Activated T-helper 9 cell treated with anti-CD3 and anti-CD28 coated beads, Interleukin-2, amount 50 U/mL, for 16 hours (primary cell): ENCODE data around the gene DUOXA2.
"Not testable (repeated sequence)": the region's sequence is repeated elsewhere in the genome, so short reads cannot be mapped to it uniquely, and the experiment has no call there.

ENCODE experiments used
- DNase-seq: peaks from one replicate; pipeline ENCODE4 v3.0.0-alpha.2; 2020; ENCODE audit warnings: low read depth

Gene DUOXA2

DNA sequence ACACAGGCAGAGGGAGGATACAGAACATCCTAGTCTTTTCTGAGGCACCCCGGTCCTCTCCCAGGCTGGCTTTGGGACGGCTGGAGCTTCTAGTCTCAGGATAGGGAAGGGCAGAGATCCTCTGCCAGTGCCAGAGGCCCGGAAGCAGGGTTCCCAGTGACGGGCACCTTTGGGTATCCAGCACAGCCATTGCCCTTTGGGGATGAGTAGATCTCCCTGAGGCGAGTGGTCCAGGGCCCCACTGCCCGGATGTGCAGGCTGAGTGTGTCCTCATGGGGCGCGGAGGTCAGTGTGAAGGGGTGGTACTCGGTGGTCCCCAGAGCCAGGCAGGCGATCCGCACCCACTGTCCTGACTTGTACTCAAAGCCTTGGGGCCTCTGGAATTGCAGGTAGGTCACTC, 18.5 kb upstream of the DUOXA2 start:
- DNase-seq: no peak

DNA sequence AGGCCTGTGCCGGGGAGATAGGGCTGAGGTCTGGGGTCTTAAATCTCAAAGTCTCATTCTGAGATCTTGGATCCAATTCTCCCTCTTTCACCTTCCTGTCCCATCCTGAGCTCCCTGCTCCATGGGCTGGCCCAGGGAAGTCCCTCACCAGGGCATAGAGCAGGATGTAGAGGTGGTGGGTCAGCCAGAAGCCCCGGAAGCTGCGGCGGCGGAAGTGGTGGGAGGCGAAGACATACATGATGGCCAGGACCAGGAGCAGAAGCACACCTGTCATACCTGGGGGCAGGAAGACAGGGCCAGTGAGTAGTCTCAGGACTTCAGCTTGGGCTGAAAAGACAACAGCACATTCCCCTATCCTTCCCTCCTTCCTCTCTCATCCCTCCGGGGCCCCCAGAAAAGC, 16.7 kb upstream of the DUOXA2 start:
- DNase-seq: no peak

DNA sequence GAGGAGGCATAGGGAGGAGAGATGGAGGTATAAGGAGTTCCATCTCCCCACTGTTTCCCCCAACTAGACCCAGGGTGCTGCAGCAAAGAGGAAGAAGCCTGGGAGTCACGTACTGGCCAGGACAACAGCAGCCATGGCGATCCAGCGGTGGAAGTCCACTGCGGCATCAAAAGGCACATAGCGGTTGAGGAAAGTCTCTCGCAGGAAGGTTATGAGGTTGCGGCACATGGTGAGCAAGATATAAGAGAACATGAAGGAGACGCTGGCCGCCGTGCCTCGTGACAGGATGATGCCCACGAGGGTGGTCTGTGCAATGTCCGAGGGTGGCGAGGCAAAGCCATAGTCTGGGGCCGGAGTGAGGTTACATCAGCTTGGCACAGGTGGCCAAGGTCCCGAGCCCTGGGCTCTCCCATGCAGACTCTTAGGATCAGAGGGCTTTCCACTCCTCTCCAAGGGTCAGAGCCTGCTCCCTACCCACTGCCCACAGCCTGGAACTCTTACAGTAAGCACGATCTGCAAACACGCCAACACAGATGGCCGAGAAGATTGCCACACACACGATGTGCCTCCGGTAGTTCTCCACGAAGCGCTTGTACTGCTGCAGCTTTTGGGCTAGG, 14.5 kb upstream of the DUOXA2 start:
- no peak for DNase-seq

DNA sequence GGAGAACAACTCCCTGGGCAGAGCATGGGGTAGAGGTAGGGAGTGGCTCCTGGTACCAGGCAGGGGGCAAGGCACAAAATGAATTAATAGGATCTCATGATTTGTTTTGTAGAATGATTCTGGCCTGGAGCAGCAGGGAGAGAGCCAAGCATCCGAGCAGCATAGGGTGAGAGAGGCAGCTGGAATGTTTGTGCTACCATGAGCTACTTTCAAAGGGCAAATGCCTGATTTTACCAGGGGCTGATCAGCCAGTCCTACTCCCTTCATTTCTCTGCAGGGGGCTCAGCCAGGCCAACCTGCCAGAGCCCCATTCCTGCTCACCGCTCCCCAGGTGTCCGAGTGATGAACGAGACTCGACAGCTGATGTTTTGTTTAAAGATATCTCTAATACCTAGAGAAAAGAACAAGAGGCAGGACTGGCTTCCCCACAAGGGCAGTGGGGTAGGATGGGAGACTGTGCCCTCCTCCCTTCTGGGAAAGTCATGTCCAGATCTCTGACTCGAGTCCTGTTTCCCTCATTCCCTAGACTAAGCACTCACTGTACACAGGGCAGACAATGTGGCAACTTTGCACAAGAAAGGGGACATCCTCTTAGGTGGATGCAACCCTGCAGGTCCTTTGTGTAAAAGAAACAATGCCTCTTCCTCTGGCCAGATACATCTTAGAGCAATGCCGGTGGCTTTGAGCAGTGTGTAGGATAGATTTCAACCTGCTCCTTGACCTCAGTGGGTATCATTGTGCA, 13.1 kb upstream of the DUOXA2 start:
- DNase-seq: no peak

DNA sequence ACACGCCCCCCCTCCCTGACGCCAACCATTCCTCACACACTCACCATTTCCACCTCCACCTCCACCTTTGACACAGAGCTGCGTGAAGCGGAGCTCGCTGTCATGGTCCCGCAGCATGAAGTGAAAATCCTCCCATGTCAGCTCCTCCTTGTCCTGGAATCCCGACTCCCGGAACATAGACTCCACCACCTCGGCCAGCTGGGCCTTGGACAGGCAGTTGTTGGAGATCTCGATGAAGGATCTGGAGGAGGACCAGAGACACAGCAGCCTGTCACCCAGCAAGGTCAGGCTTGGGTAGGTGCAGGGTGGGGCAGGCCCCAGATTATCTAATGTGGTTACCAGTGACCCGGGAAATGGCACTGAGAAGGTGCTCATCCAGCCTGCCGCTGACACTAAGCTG, 12.4 kb upstream of the DUOXA2 start:
- no peak for DNase-seq

DNA sequence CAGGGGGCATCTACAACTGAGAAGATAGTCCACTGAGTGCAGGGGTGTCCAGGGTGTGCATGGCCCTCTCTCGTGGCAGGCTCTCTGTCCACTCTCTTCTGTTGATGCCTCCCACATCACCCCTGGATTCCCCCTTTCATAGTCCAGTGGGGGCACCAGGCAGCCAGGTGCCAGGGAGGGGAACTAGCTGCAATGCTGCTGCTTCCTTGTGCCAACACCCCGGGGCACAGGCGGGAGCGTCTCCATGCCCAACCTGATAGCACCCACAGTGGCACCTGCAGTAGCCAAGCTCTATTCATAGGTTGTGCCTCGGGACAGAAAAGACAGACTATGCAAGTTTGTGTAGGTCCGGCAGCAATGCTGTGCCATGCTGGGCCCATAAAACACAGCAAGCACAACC, 11.9 kb upstream of the DUOXA2 start:
- no peak for DNase-seq

DNA sequence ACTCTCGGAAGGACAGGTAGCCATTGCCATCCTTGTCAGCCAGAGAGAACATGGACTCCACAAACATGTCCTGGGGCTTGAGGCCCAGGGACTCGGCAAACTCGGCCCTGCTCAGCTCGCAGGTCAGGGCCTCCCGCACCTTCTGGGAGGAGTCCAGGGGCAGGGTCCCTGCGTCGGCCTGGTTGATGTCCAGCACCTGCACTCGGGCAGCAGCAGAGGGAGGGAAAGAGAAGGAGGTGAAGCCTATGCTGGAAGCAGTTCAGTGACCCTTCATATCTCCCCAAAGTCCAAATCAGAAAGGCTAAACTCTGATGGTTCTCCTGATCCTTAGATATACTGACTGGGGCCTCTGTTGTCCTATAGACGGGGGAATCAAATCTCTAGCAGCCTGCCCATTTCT, 10.0 kb upstream of the DUOXA2 start:
- not testable (repeated sequence) for DNase-seq

DNA sequence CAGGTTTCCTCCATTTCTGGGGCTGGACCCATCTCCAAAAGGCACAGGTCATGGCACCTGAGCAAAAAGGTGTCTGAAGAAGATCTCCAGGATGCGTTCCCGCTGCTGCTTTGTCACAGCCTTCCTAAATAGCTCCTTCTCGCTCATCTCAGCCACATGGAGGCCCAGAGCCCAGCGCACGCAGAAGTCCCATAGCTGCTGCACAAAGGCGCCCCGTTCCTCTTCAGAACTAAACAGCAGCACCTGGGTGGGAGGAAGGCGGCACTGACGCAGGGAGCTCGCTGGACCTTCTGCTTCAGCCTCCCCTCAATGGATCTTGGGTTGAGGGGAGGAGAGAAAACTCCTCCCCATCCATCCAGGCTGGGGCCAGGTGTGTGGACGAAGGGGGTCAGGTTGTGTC, 8.5 kb upstream of the DUOXA2 start:
- no peak for DNase-seq

DNA sequence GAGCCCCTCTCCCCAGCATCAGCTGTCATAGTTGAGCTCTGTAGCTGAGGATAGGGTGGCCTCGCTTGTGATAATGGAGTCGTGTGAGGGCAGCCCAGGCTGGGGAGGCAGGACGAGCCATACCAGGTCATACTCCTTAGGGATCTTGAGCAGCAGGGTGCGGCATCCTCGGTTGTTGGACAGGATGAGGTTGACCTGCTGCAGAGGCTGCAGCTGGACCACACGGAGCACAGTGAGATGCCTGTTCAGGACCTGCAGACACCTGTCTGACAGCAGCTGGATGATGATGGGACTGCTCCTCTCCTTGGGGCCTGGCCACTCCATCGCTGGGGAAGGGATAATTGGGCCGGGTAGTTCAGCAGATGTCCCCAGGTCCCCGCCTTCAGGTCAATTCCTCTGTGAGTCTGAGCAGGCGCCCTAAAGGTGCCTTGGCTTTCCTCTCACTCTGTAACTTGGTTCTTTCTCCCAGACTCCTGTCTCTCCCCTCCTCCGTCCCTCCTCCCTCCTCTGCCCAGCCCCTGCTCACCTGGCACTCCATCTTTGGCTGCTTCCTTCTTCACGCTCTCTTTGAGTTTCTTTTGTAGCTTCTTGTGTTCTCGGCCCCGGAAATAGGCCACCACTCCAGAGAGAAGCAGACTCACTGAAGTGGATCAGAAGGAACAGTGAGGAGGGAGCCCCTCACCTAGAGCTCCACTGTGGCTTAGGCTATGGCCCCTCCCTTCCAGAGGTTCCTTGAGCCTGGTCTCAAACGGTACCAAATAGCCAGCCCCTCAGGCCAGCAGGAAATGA, 7.9 kb upstream of the DUOXA2 start:
- DNase-seq: no peak

DNA sequence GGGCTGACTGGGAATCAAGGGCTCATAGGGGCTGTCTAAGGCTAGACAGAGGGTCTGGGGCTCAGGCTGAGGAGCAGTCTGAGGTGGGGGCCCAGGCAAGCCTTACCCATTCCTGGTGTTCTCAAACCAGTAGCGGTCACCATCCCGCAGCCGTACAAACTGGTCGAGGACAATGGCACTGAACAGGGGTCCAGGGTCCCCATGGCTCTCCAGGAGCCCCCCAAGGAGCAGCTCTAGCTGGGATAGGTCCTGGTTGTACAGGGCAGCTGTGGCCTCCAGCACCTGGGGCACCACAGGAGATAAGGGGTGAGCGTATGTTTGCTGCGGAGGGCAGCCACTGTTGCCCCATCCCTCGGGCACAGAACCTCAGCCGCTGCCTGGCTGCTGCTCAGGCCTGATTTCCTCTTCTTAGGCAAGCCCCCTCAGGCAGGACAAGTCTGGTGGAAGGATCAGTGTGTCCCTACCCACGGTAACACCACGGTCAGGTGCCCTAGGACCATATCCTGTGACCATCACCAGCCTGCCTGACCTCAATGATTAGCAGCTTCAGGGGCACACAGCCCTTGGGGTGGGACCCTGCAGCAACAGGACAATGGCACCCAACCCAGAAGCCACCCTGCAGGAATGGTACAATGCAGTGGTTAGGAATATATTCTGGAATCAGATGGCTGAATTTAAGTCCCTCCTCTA, 6.0 kb upstream of the DUOXA2 start:
- no peak for DNase-seq

DNA sequence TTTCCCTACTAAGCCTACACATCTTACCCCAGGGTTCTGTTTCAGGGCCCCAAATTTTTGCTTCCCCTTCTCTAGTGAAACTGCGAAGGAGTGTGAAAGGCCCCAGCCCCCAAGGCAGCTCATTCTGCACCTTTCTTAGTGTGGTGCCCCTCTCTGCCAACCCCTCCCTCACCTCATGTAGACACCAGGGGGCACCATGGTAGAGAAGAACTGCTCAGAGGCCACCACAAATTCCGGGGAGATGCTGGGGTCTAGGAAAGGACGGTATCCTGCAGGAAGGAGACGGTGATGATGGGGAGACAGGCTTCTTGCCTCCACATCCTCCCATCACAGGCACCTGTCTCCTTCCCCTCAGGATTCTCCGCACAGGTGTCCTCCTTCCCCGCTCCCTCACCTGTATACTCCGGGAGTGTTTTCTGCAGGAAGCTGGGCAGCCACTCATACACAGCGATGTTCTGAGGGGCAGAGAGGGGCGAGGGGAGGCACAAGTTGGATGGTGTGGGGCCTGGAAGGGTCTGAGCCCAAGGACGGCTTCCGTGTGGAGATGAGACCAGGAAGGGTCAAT, 3.8 kb upstream of the DUOXA2 start:
- no peak for DNase-seq

DNA sequence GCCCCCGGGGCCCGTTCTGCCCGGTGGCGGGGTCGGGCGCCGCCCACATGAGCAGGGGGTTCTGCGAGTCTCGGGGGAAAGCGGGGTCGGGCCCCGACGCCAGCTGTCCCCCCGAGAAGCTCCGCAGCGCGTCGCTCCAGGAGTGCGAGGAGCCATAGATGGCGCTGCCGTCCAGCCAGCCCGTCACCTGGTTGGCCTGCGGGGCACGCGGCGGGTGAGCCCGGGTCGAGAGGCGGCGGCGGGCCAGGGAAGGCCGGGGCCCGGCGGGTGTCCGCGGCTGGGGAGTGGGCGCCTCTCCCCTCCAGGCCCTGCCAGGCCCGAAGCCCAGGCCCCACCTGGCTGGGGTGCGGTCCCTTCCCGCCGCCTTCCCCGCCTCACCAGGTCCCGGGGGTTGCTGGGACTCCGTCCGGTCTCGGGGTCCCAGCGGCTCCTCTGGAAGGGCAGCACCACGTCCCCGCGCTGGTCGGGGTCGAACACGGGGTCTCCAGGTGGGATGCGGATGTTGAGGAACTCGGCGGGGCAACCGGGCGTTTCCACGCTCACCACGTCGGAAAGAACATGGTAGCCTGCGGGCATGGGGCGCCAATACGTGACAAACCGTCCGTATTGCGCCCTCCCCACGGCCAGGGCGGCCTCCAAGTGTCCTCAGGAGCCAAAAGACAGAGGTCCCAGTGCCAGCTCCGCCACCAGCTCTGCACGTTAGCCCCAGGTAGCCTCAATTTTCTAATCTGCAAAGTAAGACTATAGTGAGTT, 2.6 kb upstream of the DUOXA2 start:
- DNase-seq: no peak

DNA sequence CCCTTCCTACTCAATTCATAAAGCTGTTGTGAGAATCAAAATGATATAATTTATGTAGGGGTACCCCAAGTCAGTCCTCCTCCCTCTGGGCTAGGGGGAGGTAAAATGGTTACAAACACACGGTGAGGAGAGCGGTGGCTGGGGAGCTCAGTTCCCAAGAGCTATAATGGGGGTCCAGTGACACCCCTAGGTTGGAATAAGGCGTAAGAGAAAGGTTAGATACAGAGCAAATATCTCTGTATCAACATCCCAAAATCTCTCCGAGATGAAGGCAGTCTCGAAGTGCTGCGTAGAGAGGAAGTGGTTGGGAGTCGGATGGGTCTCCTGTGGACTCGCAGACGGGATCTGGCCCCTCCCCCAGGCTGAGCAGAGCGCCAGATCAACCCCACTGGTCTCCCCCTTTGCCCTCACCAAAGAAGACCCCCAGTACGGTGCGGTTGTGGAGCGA, 2.0 kb upstream of the DUOXA2 start:
- DNase-seq: no peak

DNA sequence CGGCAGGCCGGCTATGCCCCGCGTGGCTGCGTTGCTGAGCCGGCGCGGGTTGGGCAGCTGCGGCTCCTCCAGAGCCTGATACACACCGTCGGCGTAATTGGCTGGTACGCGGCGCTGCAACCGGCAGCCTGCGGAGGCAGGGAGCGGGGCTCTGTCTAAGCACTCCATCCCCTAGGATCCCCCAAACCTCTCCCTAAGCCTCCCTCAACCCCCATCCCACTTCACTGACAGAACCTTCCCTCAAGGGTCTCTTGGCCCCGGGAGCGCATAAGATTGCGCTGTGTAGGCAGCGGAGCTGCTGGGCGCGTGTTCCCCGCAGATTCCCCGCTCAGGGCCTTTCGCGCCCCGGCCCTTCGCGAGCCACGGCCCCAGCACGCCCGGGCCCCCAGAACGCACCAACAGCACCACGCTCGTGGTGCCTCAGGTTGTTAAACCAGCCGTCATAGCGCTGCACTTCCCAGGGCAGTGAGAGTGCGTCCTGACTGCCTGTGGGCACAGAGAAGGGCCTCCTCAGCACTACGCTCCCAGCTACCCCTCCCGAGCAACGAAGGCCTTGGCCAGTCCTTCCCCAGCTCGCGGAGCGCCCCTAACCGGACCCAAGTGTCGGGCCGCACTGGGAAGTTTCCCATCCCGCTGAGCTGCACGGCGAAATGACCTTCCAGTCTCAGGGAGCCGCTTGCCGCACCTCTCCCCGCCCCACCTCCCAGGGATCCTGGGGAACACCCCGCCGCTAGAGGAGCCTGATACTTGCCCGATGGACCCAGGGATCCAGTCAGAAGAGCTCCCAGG, 1.3 kb upstream of the DUOXA2 start:
- DNase-seq: no peak

DNA sequence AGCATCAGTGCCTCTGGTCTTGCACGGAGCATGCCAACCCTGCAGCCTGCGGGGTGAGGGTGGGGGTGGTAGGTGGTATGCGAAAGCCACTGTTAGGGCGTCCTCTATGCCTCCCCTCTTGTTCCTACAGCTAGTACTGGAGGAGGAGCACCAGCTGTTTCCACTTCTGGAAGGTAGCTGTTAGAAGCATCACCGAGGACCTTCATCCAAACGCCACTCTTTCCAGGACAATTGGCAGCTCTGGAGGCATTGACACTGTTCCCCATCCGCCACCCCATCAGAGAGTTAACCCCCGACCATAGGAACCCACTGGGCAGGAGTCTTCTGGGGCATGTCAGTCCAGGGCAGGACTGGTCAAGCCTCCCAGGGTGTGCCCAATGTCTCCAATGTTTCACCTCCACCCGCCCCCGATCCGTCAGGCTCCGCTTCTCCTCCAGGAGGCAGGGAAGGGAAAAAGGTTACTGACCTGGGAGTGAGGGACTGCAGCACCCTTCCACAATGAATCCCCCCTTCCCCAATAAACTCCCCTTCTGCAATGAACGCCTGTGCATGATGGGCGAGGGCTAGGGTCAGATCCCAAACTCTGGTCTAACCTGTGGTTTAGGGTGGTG, 641 bp upstream of the DUOXA2 start:
- no peak for DNase-seq

DNA sequence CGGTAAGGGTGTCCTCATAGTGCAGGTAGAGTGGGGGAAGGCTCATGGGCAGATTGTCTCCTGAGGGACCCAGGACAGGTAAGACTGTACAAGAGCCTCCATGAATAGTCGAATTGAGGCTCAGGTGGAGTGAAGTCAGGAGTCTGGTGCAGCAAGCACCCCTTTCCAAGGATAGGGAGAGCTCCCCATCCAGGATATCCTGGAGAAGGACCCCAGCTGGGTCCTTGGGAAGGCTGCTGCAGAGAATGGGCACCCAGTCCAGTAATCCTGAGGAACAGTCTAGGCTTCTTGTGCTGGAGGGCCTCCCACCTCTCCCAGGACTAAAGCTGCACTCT, 592 bp downstream of the DUOXA2 start:
- DNase-seq: no peak

DNA sequence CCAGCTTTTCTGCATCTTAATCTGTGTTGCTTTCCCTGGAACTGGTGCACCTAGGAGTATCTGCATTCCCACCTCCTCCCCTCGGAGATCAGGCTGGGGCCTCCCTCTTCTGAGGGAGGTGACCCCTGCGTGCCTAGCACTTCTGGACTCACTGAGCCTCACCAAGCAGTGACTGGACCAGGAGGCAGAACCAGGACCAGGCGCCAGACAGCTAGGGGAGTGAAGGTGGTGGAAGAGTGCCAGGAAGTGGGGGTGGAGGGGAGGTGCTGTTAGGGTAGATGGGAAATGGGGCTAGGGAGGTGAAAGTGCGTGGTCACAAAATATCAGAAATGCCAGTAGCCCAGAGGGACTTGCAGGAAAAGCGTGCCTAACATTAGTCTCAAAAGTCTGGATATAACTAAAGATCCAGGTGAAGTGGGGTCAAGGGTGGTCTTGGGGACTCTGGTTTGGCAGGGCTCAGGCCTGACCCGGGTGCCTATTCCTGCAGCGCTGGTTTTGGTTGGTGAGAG, 1.2 kb downstream of the DUOXA2 start:
- no peak for DNase-seq

DNA sequence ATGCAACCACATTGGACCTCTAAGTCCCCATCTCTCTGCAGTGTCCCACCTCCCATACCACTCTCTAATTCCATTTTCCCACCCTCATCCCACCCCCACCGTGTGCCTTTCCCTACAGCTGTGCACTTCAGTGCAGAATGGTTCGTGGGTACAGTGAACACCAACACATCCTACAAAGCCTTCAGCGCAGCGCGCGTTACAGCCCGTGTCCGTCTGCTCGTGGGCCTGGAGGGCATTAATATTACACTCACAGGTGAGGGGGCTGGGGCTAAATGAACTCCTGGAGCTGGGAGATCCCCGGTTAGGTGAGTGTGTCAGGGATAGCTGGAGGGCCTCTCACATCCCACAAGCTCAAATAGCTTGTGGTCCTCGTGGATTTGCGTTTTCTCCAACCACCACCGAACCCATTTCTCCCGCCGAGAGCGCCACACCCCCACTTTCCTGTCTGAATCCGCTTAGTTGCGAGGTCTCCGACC, 1.9 kb downstream of the DUOXA2 start:
- no peak for DNase-seq

DNA sequence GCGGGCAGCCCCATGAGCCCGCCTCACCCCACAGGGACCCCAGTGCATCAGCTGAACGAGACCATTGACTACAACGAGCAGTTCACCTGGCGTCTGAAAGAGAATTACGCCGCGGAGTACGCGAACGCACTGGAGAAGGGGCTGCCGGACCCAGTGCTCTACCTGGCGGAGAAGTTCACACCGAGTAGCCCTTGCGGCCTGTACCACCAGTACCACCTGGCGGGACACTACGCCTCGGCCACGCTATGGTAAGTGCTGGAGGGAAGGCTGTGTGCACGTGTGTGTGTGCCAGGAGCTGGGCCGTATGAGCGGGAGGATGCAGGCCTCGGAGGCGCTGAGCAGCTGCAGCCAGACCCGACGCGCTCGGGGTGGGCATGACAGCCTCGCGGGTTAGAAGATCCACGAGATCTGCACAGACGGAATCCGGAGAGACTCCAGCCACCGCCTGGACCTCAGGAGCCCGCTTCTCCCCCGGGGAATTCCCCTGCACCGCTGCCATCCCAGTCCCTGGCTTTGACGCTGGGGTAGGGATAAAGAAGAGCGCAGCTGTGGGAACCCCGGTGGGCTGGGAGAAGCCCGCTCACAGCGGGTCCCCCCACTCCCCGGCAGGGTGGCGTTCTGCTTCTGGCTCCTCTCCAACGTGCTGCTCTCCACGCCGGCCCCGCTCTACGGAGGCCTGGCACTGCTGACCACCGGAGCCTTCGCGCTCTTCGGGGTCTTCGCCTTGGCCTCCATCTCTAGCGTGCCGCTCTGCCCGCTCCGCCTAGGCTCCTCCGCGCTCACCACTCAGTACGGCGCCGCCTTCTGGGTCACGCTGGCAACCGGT, 2.6 kb downstream of the DUOXA2 start:
- DNase-seq: no peak
